GM21515 (cell line): ENCODE results near the gene SLC29A3.

Source experiments
- ATAC-seq: cut with Tn5 transposase; IDR thresholded peaks from one replicate; pipeline ENCODE4 v1.9.1; 2021; ENCODE audit not compliant: unreplicated experiment

The SLC29A3 gene

GRCh38 chr10:71368176-71368575 lies 49.1 kb downstream of the SLC29A3 start:
- ATAC-seq, result no peak

- ATAC-seq, result no peak
These were observed 49.6 kb downstream of the SLC29A3 start for GRCh38 chr10:71368643-71369042.

- ATAC-seq, result no peak
These were observed 50.5 kb downstream of the SLC29A3 start for GRCh38 chr10:71369602-71370001.

GRCh38 chr10:71370031-71370430 lies 51.0 kb downstream of the SLC29A3 start:
- no peak for ATAC-seq

GRCh38 chr10:71371750-71372166 lies 52.7 kb downstream of the SLC29A3 start:
- peak; percentile 47 for ATAC-seq

- ATAC-seq, result peak; percentile 38
These were observed 53.9 kb downstream of the SLC29A3 start for GRCh38 chr10:71372882-71373495.

- ATAC-seq, result no peak
These were observed 55.6 kb downstream of the SLC29A3 start for GRCh38 chr10:71374481-71375233.

- no peak for ATAC-seq
These were observed 56.9 kb downstream of the SLC29A3 start for GRCh38 chr10:71375952-71376351.

- ATAC-seq, result no peak
These were observed 59.5 kb downstream of the SLC29A3 start for GRCh38 chr10:71378336-71379117.

- ATAC-seq, result no peak
These were observed 60.2 kb downstream of the SLC29A3 start for GRCh38 chr10:71379118-71379766.

GRCh38 chr10:71380841-71381240 lies 61.8 kb downstream of the SLC29A3 start:
- no peak for ATAC-seq

- ATAC-seq, result no peak
These were observed 62.6 kb downstream of the SLC29A3 start for GRCh38 chr10:71381611-71382010.

GRCh38 chr10:71382028-71382427 lies 63.0 kb downstream of the SLC29A3 start:
- no peak for ATAC-seq

- ATAC-seq, result no peak
These were observed 63.7 kb downstream of the SLC29A3 start for GRCh38 chr10:71382757-71383156.

- no peak for ATAC-seq
These were observed 65.1 kb downstream of the SLC29A3 start for GRCh38 chr10:71383972-71384687.

GRCh38 chr10:71388171-71388570 lies 69.1 kb downstream of the SLC29A3 start:
- no peak for ATAC-seq

- ATAC-seq, result no peak
These were observed 69.7 kb downstream of the SLC29A3 start for GRCh38 chr10:71388583-71389310.

- no peak for ATAC-seq
These were observed 70.9 kb downstream of the SLC29A3 start for GRCh38 chr10:71389768-71390460.

- ATAC-seq, result no peak
These were observed 71.4 kb downstream of the SLC29A3 start for GRCh38 chr10:71390461-71390835.
